Measurements from ENCODE around the gene GSE1.

Gene GSE1

DNA sequence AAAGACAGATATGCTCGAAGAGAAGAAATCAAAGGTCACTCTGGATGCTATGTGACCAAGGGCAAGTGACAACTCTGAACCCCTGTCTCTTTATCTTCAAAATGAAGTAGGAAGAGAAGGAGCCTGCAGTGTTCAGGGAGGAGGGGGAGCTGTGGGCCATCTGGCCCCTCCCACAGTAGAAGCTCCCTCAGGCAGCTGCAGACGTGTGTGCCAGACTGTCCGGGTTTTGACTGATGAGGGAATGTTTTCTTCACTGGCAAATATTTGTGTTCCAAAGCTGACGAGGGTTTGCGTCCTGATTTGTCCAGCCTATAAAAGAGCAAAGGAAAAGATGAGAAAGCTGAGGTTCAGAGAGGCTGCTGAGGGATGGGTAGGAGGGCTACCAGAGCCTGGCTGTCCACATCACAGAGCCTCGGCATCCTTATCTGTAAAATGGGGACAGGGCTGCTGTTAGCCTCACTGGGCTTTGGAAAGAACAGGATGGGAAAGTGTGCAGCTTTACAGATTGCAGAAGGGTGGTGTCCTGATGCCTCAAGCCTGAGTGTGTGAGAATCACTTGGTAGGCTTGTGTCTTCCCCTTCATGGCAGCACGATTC, 77.4 kb downstream of the GSE1 start:
- FAIRE-seq: no peak
- no peak for DNase-seq (ENCODE audit: insufficient read length, low spot score)

DNA sequence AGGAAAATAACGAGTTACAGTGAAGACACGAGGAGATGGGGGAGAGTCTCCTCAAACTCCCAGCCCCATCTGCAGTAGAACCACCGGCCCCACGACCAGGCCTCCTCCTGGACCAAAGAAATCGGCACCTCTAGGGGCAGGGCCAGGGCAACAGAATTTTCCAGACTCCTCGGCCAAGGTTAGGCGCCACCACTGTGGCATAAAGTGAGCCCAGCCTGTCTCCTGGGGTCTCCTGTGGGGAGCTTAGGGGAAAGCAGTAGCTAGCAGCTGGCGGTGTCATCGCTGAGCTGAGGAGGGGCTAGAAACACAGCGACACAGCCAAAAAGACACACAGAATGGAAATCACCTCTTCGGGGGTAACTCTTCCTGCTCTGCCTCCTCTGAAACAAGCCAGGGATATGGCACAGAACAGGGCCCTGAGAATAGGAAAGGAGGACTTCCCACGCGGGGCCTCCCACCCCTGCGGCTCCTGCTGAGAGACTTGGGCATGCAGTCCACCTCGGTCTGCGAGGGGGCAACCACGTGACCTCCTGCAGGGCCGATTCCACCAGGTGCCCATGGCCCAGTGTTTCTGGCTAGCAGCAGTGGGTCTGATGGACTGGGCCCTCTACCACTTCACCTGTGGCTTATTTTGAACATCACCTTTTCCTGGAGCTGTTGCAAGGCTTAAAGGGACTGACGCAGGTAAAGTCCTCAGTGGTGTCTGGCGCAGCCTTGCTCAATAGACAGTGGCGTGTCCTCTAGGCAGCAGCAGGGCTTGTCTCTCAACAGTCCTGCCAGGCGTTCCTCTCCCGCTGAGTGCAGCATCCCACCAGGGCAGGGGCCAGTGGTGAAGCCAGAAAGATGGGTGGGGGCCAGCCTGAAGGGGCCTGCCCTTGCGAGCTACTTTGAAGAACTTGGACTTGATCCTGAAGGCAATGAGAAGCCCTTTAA, 82.3 kb downstream of the GSE1 start:
- FAIRE-seq (no peak), DNase-seq (ENCODE audit: insufficient read length, low spot score) (no peak)

DNA sequence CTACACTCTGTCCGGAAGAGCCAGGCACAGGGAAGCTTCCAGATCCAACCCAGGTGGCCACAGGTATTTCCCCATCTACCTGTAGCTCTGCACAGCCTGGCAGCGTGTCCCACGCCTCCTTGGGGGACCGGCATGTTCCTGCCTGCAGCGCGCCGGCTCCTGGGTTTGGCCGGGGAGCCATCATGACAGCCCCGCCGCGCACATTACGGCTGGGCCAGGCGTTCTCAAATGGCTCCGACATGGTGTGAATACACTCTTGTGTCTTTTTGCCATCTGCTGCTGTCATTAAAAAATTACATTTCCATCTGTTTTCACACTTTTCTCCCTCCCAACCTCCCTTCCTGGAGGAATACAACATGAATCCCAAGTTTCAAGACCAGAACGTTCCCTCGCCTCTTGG, 83.7 kb downstream of the GSE1 start:
- DNase-seq (ENCODE audit: insufficient read length, low spot score): no peak
- FAIRE-seq: no peak

DNA sequence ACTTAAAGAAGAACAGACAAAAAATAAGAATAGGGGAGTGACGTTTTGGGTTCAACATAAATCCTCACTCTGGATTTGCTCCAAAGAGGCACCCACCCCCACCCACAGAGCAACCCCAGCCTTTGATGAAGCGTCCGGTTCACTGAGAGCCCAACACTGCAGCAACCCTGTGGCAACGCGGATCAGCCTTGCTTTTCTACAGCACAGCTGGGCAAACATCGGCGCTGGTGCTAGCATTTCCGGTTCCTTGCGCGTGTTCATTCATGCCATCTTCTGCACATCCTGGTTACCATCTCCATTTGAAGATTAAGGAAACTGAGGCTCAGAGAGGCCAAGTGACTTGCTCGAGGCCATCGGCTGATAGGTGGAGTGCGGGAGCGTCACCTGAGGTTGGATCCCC, 84.3 kb downstream of the GSE1 start:
- FAIRE-seq: no peak
- no peak for DNase-seq (ENCODE audit: insufficient read length, low spot score)

DNA sequence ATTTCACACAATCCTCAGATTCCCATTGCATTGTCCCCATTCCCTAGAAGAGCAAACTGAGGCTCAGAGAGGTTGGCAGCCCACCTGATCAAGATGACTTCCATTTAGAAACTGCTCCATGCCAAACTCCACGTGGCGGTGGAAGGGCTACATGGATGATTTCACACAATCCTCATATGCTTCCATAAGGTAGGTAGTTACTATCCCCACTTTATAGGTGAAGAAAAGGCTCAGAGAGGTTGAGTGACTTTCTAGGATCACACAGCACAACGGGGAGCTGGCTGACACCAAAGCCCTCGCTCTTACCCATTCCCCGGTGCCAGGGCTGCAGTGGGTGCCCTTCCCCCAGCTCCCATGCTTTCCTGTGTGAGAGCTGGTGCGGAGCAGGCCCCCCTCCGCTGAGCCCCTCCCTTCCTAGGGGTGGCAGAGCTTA, 85.4 kb downstream of the GSE1 start:
- no peak for DNase-seq (ENCODE audit: insufficient read length, low spot score)
- FAIRE-seq: no peak

DNA sequence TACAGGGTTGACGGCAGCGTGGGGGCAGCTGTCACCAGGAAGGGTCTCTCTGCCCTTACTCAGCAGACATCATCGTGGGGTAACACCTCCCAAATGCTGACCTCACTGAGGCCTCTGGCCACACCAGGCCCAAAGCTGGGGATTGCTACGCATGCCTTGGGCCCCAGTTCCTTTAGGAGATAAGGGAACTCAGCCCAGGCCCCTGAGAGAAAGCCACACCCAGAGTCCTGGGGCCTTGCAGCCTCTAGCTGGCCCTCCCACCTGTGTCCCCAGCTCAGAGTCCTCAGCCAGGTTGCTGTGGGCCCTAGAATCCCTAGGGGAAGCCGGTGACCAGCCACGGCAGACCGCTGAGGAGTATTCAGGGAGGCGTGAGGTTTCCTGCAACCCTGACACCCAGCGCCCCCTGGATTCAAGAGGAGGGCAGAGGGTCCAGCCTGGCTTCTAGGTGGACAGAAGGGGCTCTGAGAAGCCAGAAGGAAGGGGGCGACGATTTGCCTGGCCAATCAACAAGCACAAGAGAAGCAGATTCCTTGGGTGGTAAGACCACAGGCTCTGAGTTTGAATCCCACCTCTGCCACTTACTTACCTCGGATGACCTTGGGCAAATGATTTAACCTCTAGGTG, 85.9 kb downstream of the GSE1 start:
- FAIRE-seq (no peak), DNase-seq (ENCODE audit: insufficient read length, low spot score) (no peak)

DNA sequence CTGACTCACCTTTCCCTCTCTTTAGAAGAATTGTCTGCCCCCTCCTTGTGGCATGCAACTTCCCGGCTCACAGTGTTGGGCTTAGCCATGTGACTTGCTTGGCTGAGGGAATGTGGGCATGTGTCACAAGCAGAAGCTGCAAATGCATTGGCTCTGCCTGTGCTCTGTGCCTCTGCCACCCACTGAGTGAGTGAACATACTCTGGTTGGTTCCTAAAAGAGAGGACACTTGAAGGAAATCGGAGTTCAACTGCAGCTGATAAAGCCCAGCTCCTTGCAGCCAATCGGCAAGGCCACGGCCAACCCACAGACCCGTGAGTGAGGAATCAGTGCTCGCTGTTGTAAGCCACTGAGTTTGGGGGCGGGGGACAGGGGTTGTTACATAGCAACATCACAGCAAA, 86.5 kb downstream of the GSE1 start:
- DNase-seq (ENCODE audit: insufficient read length, low spot score) (no peak), FAIRE-seq (no peak)

DNA sequence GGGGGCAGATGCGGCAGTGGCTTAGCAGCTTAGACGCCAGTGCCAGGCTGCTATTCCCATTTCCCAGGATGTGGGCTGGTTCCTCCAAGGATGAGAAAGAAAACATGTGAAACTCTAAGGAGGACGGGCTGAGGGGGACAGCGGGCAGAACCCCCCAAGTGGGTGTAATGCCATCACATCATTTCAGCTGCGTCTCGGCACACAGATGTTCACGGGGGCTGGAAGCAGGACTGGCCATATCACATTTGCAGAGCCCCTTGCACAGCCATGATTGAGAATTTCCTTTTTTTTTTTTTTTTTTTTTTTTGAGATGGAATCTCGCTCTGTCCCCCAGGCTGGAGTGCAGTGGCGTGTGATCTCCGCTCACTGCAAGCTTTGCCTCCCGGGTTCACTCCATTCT, 90.9 kb downstream of the GSE1 start:
- FAIRE-seq (no peak), DNase-seq (ENCODE audit: insufficient read length, low spot score) (no peak)

DNA sequence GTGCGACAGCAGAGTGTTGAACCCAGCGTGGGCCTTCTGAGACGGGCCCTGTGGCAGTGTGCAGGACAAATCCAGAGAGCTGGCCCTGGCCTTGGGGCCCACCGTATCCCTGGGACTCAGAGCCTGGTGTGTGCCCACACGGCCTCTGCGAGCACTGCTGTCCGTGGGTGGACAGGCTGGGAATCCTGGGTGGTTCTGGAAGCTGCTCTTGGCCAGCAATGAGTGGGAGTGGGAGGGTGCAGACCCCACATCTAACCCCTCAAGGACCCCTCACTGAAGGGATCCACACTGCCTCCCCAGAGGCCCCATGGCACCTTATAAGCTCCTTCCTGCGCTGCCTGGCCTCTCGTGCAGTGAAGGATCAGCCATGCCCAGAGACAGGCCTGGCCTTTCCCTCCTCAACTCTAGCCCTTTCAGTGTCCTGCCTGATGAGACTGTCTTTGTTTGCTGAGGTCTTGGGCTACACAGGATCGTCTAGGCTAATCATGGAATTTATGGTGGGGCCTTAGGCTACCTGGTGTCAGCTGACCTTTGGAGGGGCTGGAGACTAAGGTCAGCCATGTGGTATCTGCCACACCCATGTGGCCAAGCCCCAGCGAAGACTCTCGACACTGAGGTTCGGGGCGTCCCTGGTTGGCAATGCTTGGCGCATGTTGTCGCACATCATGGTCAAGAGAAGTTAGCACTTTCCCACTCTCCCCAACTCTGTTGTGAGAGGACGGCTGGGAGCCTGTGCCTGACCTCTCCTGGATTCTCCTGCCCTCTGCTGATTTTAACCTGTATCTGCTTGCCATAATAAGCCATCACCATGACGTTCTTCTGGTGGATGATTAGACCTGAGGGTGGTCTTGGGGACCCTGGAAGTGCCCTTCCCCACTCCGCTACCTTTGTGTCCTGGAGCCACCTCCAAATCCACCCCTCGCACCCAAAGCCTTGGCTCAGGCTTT, 92.1 kb downstream of the GSE1 start:
- DNase-seq (ENCODE audit: insufficient read length, low spot score): no peak

DNA sequence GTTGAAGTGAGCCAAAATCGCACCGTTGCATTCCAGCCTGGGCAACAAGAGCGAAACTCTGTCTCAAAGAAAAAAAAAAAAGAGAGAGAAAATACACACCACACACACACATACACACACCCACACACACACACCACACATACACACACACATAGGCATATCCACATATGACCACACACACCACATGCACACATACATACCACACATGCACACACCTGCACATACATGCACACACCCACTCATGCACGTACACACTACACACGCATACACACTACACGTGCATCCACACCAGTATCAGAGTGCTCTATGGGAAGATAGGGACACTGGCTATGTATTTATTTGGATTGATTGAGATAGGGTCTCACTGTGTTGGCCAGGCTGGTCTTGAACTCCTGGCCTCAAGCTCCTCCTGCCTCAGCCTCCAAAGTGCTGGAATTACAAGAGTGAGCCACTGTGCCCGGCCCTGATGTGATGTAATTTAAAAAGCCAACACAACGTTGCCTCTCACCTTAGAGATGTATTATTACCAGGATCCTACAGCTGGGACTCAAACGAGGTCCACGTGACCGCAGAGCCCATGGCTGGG, 93.4 kb downstream of the GSE1 start:
- FAIRE-seq (no peak), DNase-seq (ENCODE audit: insufficient read length, low spot score) (no peak)

More for the DNA sequence above, 92.1 kb downstream of the GSE1 start:
- no peak for FAIRE-seq

DNA sequence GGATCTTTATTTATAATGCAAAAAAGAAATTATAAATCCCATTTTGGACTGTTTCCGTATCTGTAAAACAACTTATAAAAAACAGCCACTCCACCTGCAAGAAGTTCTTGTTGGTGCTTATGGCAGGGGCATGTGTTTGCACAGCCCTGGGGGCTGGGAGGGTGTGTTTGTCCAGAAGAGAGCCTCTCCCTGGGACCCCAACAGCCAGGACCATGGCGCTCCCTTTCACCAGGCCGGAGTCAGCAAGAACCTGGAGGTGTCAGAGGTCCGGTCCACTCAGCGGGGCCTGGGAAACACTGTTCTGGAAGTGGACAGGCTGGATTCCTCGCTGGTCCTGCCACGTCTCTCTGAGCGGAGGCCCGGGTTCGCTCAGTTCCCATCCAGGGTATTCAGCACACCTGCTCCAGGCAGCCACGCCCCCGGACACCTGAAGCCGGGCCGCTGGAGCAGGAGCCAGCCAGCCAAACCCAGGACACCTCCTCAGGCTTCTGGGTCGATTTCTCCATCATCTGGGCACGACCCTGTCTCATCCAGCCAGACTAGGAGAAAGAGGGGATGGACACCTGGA, 94.5 kb downstream of the GSE1 start:
- DNase-seq (ENCODE audit: insufficient read length, low spot score) (no peak), FAIRE-seq (no peak)

DNA sequence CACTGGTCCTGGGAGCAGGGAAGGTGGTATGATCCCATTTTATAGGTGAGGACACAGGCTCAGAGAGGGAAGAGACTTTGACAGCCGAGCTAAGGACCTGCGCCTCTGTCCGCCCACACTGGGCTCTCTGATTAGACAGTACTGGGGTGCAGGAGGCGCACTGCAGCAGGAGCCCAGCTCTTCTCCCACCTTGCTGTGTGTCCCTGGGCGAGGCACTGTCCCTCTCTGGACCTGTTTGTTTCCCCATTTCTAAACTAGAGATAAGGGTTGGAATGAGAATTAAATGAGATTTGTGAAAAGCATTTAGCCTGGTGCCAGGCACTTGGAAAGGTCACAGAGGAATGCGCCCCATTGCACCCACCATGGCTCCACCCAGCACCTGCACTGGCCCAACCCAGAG, 95.2 kb downstream of the GSE1 start:
- DNase-seq (ENCODE audit: insufficient read length, low spot score) (no peak), FAIRE-seq (no peak)

DNA sequence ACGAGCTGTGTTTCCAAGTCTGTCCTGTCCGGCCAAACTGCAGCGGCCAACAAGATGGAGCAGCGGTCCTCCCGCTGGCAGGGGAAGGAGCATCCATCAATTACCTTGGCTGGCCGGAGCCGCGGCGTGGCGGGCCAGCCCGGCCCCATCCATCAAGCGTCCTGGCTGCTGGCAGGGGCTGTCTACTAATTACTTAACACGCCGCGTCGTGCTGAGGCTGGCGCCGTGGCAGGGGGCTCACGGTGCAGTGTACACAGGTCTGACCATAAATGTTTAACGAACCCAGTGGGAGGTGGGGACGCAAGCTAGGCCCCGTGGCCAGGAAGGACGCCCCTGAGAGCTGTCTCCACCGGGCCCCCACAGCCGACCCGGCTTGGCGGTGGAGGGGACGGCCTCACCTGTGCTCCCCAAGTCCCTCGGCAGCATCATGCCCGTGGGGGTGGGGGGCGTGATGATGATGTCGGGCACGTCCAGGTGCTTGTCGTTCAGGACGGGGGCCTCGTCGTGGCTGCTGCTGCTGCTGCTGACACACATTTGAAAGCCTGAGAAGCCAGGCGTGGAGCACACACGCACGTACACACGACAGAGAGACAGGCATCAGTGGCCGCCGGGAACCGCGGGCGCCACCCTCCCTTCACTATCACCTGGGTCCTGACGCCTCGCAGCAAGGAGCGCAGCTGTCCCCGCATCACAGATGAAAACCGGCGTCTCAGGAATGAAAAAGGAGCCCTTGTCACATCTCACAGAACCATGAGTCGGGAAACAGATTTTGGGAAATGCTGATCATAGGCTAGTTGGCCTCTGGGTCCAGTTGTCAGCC, 96.9 kb downstream of the GSE1 start:
- DNase-seq (ENCODE audit: insufficient read length, low spot score) (no peak), FAIRE-seq (no peak)

DNA sequence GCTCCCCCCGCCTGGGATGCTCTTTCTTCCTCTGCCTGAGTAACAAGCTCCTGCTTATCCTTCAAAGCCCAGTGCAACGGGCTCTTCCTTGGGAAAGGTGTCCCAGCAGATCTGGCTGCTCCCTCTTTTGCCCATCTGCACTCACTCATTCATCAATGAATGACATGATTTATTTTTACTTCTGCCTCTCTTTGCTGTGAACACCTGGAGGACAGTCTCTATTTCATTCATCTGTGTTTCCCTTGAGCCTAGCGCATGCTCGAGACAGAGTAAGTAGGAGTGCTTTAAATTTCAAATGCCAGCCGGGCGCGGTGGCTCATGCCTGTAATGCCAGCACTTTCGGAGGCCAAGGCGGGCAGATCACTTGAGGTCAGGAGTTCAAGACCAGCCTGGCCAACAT, 97.6 kb downstream of the GSE1 start:
- DNase-seq (ENCODE audit: insufficient read length, low spot score) (no peak), FAIRE-seq (no peak)

DNA sequence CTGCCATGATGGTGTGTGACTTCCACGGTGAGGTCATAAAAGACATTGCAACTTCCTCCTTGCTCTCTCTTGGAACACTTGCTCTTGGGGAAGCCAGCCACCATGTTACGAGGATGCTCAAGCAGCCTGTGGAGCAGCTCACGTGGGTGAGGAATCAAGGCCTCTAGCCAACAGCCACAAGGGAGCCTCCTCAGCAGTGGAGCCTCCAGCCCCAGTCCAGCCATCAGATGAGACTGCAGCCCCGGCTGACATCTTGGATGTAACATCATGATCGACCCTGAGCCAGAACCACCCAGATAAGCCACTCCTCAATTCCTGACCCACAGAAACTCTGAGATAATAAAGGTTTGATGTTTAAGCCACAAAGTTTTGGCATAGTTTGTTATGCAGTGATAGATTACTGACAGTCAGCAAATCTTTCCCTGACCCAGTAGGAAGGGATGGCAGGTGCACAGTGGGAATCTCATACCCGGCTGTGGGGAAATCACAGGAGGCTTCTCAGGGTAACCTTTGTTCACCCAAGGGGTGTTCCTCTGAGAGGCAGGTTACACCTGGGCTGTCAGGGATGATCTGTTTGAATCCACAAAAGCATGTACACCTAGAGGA, 99.0 kb downstream of the GSE1 start:
- FAIRE-seq: no peak
- DNase-seq (ENCODE audit: insufficient read length, low spot score): no peak

DNA sequence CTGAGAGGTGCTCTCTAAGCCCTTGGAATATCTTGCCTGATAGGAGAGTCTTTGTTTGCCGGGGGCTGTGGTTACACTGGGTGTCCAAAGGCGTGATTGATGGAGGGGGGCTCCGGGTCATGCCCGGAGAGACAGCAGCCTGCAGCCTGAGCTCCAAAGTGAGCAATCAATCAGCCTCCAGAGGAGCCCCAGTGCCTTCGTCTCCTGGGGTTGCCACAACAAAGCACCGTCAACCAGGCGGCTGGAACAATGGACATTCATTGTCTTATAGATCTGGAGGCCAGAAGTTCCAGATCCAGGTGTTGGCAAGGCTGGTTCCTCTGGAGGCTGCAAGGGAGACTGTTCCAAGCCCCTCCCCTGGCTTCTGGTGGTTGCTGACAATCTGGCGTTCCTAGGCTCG, 99.7 kb downstream of the GSE1 start:
- DNase-seq (ENCODE audit: insufficient read length, low spot score) (no peak), FAIRE-seq (no peak)

DNA sequence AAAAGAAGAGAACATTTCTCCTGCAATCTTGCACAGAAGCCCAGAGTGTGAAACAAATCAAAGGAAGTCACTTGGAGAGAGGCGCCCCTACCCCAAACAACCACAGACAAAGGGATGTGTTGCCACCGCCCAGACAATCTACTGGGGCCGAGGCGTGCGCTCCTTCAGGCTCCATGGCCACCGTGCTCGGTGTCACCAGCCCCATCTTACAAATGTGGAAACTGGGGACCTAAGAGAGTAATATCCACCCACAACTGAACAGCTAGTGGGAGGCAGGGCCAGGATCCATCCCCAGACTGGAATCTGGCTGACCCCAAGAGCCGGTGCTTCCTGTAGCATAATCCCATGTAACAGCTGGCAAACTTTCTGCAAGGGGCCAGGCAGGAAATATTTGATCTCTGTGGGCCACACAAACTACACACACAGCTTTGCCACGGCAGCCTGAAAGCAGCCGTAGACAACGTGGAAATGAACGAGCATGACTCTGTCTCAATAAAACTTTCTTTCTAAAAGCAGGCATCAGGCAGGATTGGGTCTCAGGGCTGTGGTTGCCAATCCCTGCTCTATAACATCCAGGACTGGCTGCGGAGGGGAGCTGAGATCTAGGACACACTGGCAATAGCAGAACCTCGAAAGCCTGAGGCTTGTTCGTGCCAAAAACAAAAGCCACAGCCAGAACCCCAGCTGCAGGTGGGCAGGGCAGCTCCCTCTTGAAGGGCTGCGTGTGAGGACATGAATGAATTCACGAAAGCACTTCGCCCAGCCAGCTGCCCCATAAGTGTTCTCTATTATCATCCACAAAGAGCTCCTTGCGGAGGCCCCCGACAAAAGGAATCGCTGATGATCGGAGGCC, 102.3 kb downstream of the GSE1 start:
- DNase-seq (ENCODE audit: insufficient read length, low spot score) (no peak), FAIRE-seq (no peak)
